Measurements from ENCODE around the gene ANKRD24. TPM values are rescaled to one million over a fixed set of nuclear protein-coding genes. Genes with fewer than 3 reads are reported as not detected.
"Not testable (repeated sequence)": the region's sequence is repeated elsewhere in the genome, so short reads cannot be mapped to it uniquely, and the experiment has no call there.

The ANKRD24 gene
- total RNA-seq, 1 donor from 2014 or later, result not detected

- H3K4me3 ChIP-seq (ENCODE audit: low read depth, low read length), result no peak overlapping the region
- DNase-seq (ENCODE audit: low read depth), result no peak
- no peak for TF ChIP-seq CTCF (conservative IDR thresholded peaks at IDR 0.05; ENCODE audit: low read depth, low read length)
Measured at GRCh38 chr19:4225885-4226284, 43.4 kb downstream of the ANKRD24 start.

GRCh38 chr19:4227771-4228170 lies 45.3 kb downstream of the ANKRD24 start:
- no peak for DNase-seq (ENCODE audit: low read depth)
- H3K4me3 ChIP-seq (ENCODE audit: low read depth, low read length), result no peak overlapping the region
- no peak for TF ChIP-seq CTCF (conservative IDR thresholded peaks at IDR 0.05; ENCODE audit: low read depth, low read length)

GRCh38 chr19:4228765-4229178 lies 46.3 kb downstream of the ANKRD24 start:
- no peak for TF ChIP-seq CTCF (conservative IDR thresholded peaks at IDR 0.05; ENCODE audit: low read depth, low read length)
- DNase-seq (ENCODE audit: low read depth), result no peak
- H3K4me3 ChIP-seq (ENCODE audit: low read depth, low read length), result no peak overlapping the region

- TF ChIP-seq CTCF (conservative IDR thresholded peaks at IDR 0.05; ENCODE audit: low read depth, low read length), result no peak
- peak within 1 kb of the TSS; percentile 24 for H3K4me3 ChIP-seq (ENCODE audit: low read depth, low read length)
- DNase-seq (ENCODE audit: low read depth), result peak; percentile 13
Measured at GRCh38 chr19:4229179-4229931, 46.9 kb downstream of the ANKRD24 start, which contains the start of gene EBI3. EBI3 (plus strand) TSS chr19:4229523; CDS start chr19:4229551, 28 bp downstream.

- not testable (repeated sequence) for H3K4me3 ChIP-seq (ENCODE audit: low read depth, low read length); DNase-seq (ENCODE audit: low read depth)
Measured at GRCh38 chr19:4230237-4230636, 47.7 kb downstream of the ANKRD24 start.

GRCh38 chr19:4231521-4231920 lies 49.0 kb downstream of the ANKRD24 start:
- not testable (repeated sequence) for H3K4me3 ChIP-seq (ENCODE audit: low read depth, low read length); DNase-seq (ENCODE audit: low read depth)

GRCh38 chr19:4232139-4232538 lies 49.6 kb downstream of the ANKRD24 start:
- not testable (repeated sequence) for H3K4me3 ChIP-seq (ENCODE audit: low read depth, low read length); DNase-seq (ENCODE audit: low read depth)

GRCh38 chr19:4232614-4233281 lies 50.3 kb downstream of the ANKRD24 start:
- DNase-seq (ENCODE audit: low read depth), result no peak
- TF ChIP-seq CTCF (conservative IDR thresholded peaks at IDR 0.05; ENCODE audit: low read depth, low read length), result no peak
- H3K4me3 ChIP-seq (ENCODE audit: low read depth, low read length), result no peak overlapping the region

Data from epithelial cell of proximal tubule (primary cell).